H1 (cell line): ENCODE measurements around the gene RABL2B. TPM values are rescaled to one million over a fixed set of nuclear protein-coding genes. Genes with fewer than 3 reads are reported as not detected.
A peak's percentile ranks its signal among the peaks of the same experiment; 100 is the strongest.

ENCODE experiments used
- CTCF ChIA-PET: fragments of 300-600 bp; sonication (Branson Sonifier 250); formaldehyde crosslinking; loops from one replicate; lab custom pipeline; 2021; ENCODE audit not compliant: partially characterized antibody; lab: Charles Lee
- POLR2A ChIA-PET: fragments of 300-600 bp; sonication (Branson Sonifier 250); formaldehyde crosslinking; loops from one replicate; lab custom pipeline; 2021; ENCODE audit warnings: inconsistent platforms; ENCODE audit not compliant: partially characterized antibody; lab: Charles Lee
- DNase-seq, 2 experiments: peaks; one replicate each; pipeline versions ENCODE4 v3.0.0 to v3.0.0-alpha.2; 2010 to 2022; ENCODE audit warnings: low spot score in 2 of 2, low read depth in 1 of 2, mixed read lengths in 1 of 2
- FAIRE-seq: peaks from 2 replicates; lab custom pipeline; 2011; peaks lifted over from hg19 to GRCh38; lab: Jason Lieb, UNC
- H2AFZ ChIP-seq: 2 replicates; pipeline ENCODE4 v1.8.1; 2012; ENCODE audit warnings: low read length, inconsistent platforms
- H2AK5ac ChIP-seq: 2 replicates; pipeline ENCODE4 v1.6.1; 2013; ENCODE audit warnings: low read depth, low read length
- H2BK120ac ChIP-seq: replicated peaks from 2 replicates; pipeline ENCODE3; 2013; ENCODE audit warnings: low read depth, low read length, inconsistent platforms
- H2BK12ac ChIP-seq: 2 replicates; pipeline ENCODE4 v1.6.1; 2013; ENCODE audit warnings: low read depth, low read length
- H2BK15ac ChIP-seq: 2 replicates; pipeline ENCODE4 v1.6.1; 2013; ENCODE audit warnings: low read length
- H2BK20ac ChIP-seq: 2 replicates; pipeline ENCODE4 v1.6.1; 2013; ENCODE audit warnings: low read length
- H2BK5ac ChIP-seq: 2 replicates; pipeline ENCODE4 v1.6.1; 2013; ENCODE audit warnings: low read depth, low read length
- H3K14ac ChIP-seq: 2 replicates; pipeline ENCODE4 v1.6.1; 2013; ENCODE audit warnings: inconsistent platforms; ENCODE audit not compliant: insufficient read length
- H3K18ac ChIP-seq: 2 replicates; pipeline ENCODE4 v1.6.1; 2013; ENCODE audit warnings: low read length; ENCODE audit errors: extremely low read depth
- H3K23ac ChIP-seq: 2 replicates; pipeline ENCODE4 v1.6.1; 2013; ENCODE audit warnings: inconsistent platforms; ENCODE audit not compliant: insufficient read length
- H3K23me2 ChIP-seq: 2 replicates; pipeline ENCODE4 v1.6.1; 2013; ENCODE audit warnings: low read depth, low read length
- H3K27ac ChIP-seq: 2 replicates; pipeline ENCODE4 v1.6.1; 2011; ENCODE audit warnings: low read depth, low read length, inconsistent platforms
- H3K27me3 ChIP-seq, 4 experiments: replicated peaks in 1 of 4; 1 replicate in 1 of 4; 2 replicates in 3 of 4; pipeline versions ENCODE4 v1.6.1 to v1.8.1; 2011 to 2013; ENCODE audit warnings: low read length in 3 of 4, mild to moderate bottlenecking in 3 of 4, inconsistent platforms in 2 of 4, mixed read lengths in 2 of 4, moderate library complexity in 1 of 4; ENCODE audit not compliant: control insufficient read depth in 3 of 4, insufficient read depth in 3 of 4; ENCODE audit errors: extremely low read depth in 1 of 4
- H3K36me3 ChIP-seq, 4 experiments: 2 replicates each; pipeline versions ENCODE4 v1.6.1 to v1.8.1; 2011 to 2013; ENCODE audit warnings: mild to moderate bottlenecking in 4 of 4, low read length in 3 of 4, moderate library complexity in 2 of 4, control low read depth in 1 of 4, inconsistent platforms in 1 of 4; ENCODE audit not compliant: insufficient read depth in 4 of 4, control insufficient read depth in 2 of 4
- H3K4ac ChIP-seq: replicated peaks from 2 replicates; pipeline ENCODE3; 2013; ENCODE audit warnings: low read length, low read depth, mixed read lengths, inconsistent platforms; ENCODE audit not compliant: insufficient read length
- H3K4me1 ChIP-seq, 4 experiments: replicated peaks in 1 of 4; 1 replicate in 1 of 4; 2 replicates in 3 of 4; pipeline versions ENCODE4 v1.6.1 to v1.8.1; 2011 to 2013; ENCODE audit warnings: low read length in 3 of 4, inconsistent platforms in 2 of 4, mixed read lengths in 1 of 4; ENCODE audit not compliant: insufficient read depth in 4 of 4, control insufficient read depth in 3 of 4
- H3K4me2 ChIP-seq, 2 experiments: 2 replicates each; pipeline versions ENCODE4 v1.6.1 to v1.8.1; 2011 to 2013; ENCODE audit warnings: low read depth in 2 of 2, low read length in 2 of 2, control low read depth in 1 of 2, inconsistent platforms in 1 of 2, mild to moderate bottlenecking in 1 of 2; ENCODE audit not compliant: insufficient read depth in 1 of 2
- H3K4me3 ChIP-seq, 4 experiments: fragments of 200-600, 300-600 bp in 1 of 4; sonication (generic), shearing (Covaris generic), sonication (Bioruptor Twin) in 1 of 4; 2 replicates each; pipeline versions ENCODE4 v1.5.1 to v1.8.1; 2011 to 2016; ENCODE audit warnings: low read length in 4 of 4, low read depth in 3 of 4, control low read depth in 2 of 4, inconsistent platforms in 2 of 4, mild to moderate bottlenecking in 2 of 4, mixed read lengths in 1 of 4, moderate library complexity in 1 of 4; ENCODE audit not compliant: insufficient read depth in 2 of 4; ENCODE audit errors: extremely low read depth in 1 of 4
- H3K56ac ChIP-seq: replicated peaks from 2 replicates; pipeline ENCODE3; 2013; ENCODE audit warnings: low read depth, mild to moderate bottlenecking, mixed read lengths, low read length, inconsistent platforms; ENCODE audit not compliant: insufficient read length
- H3K79me1 ChIP-seq: 2 replicates; pipeline ENCODE4 v1.6.1; 2013; ENCODE audit warnings: low read depth, low read length, control low read depth
- H3K79me2 ChIP-seq, 2 experiments: 2 replicates each; pipeline versions ENCODE4 v1.6.1 to v1.8.1; 2012 to 2013; ENCODE audit warnings: low read length in 2 of 2, mild to moderate bottlenecking in 2 of 2, inconsistent platforms in 1 of 2; ENCODE audit not compliant: insufficient read depth in 2 of 2, control insufficient read depth in 1 of 2
- H3K9ac ChIP-seq, 4 experiments: replicated peaks in 1 of 4; 1 replicate in 1 of 4; 2 replicates in 3 of 4; pipeline versions ENCODE4 v1.6.1 to v1.8.1; 2011 to 2013; ENCODE audit warnings: low read depth in 3 of 4, low read length in 3 of 4, control low read depth in 2 of 4, mild to moderate bottlenecking in 2 of 4, moderate library complexity in 2 of 4, inconsistent platforms in 1 of 4; ENCODE audit errors: extremely low read depth in 1 of 4
- H3K9me3 ChIP-seq, 2 experiments: 2 replicates each; pipeline versions ENCODE4 v1.6.1 to v1.8.1; 2012 to 2013; ENCODE audit warnings: mild to moderate bottlenecking in 2 of 2, moderate library complexity in 2 of 2, control low read depth in 1 of 2, inconsistent platforms in 1 of 2, low read depth in 1 of 2, low read length in 1 of 2, mixed read lengths in 1 of 2; ENCODE audit not compliant: insufficient read depth in 2 of 2
- H4K20me1 ChIP-seq, 2 experiments: replicated peaks in 1 of 2; 2 replicates each; pipeline versions ENCODE3 to v1.8.1; 2011 to 2013; ENCODE audit warnings: inconsistent platforms in 2 of 2, low read length in 2 of 2, mild to moderate bottlenecking in 1 of 2; ENCODE audit not compliant: insufficient read depth in 2 of 2, control insufficient read depth in 1 of 2
- H4K5ac ChIP-seq: 2 replicates; pipeline ENCODE4 v1.6.1; 2013; ENCODE audit warnings: low read length, low read depth, mixed read lengths, inconsistent platforms; ENCODE audit not compliant: insufficient read length
- H4K8ac ChIP-seq: 2 replicates; pipeline ENCODE4 v1.8.0; 2013; ENCODE audit warnings: mild to moderate bottlenecking, moderate library complexity, low read length, inconsistent platforms; ENCODE audit not compliant: insufficient read depth; ENCODE audit errors: extremely low read depth
- H4K91ac ChIP-seq: replicated peaks from 2 replicates; pipeline ENCODE3; 2013; ENCODE audit warnings: low read length, mixed read lengths, inconsistent platforms; ENCODE audit not compliant: insufficient read length
- CBX5 ChIP-seq: fragments of 300-800, 300-1000 bp; sonication (generic); IDR thresholded peaks from 2 replicates; pipeline ENCODE4 v1.7.1; 2016; ENCODE audit warnings: antibody characterized with exemption, low read length, low read depth
- CHD1 ChIP-seq: IDR thresholded peaks from 2 replicates; pipeline ENCODE4 v1.6.1; 2012; ENCODE audit warnings: low read depth, low read length, improper control_type of control experiment
- CHD2 ChIP-seq: IDR thresholded peaks from 2 replicates; pipeline ENCODE4 v1.6.1; 2012; ENCODE audit warnings: low read length, improper control_type of control experiment
- EP300 ChIP-seq, 2 experiments: IDR thresholded peaks; 1 replicate in 1 of 2; 2 replicates in 1 of 2; pipeline ENCODE4 v1.6.1; 2011 to 2012; ENCODE audit warnings: low read depth in 2 of 2, low read length in 2 of 2, mild to moderate bottlenecking in 2 of 2, borderline replicate concordance in 1 of 2, inconsistent platforms in 1 of 2, moderate library complexity in 1 of 2
- GABPA ChIP-seq: IDR thresholded peaks from 2 replicates; pipeline ENCODE4 v1.6.1; 2011; ENCODE audit warnings: mild to moderate bottlenecking, low read length, moderate library complexity, borderline replicate concordance; ENCODE audit not compliant: insufficient read depth
- JUND ChIP-seq: IDR thresholded peaks from 2 replicates; pipeline ENCODE4 v1.6.1; 2011; ENCODE audit warnings: mild to moderate bottlenecking, improper control_type of control experiment, low read length
- KDM5A ChIP-seq: fragments of 200-600 bp; IDR thresholded peaks from 2 replicates; pipeline ENCODE4 v1.7.1; 2012; ENCODE audit warnings: mild to moderate bottlenecking, low read length, inconsistent platforms, mixed read lengths
- WGBS, 2 experiments: shearing (Covaris generic) in 1 of 2; methylation state at CpG; one replicate each; pipeline versions ENCODE4 v1.1.6 to v1.1.7; 2013 to 2015; ENCODE audit warnings: low lambda C conversion rate in 2 of 2, mixed read lengths in 2 of 2, inconsistent platforms in 1 of 2, low coverage in 1 of 2, missing lambda C conversion rate in 1 of 2; ENCODE audit not compliant: insufficient replicate concordance in 2 of 2, insufficient coverage in 1 of 2, insufficient read length in 1 of 2; ENCODE audit errors: extremely low coverage in 1 of 2, missing lambda C conversion rate in 1 of 2; 5-methylcytosine and 5-hydroxymethylcytosine counted together
- polyA plus RNA-seq, 7 experiments: library from polyadenylated mRNA; depleted of rRNA in 3 of 7; stranded (reverse) in 5 of 7; unstranded in 2 of 7; fragments of >200 nt in 5 of 7; fragments of 200-250 nt in 2 of 7; gene quantifications; 1 replicate in 5 of 7; 2 replicates in 1 of 7; 4 replicates in 1 of 7; pipeline versions ENCODE4 v1.2.1 to v1.2.3, GENCODE V29; 2011 to 2013; ENCODE audit warnings: missing spikeins in 2 of 7, mixed read lengths in 2 of 7
- total RNA-seq: library from RNA; stranded (reverse); fragmentation: NEBNext Ultra II Directional; extraction: Animal tissue kit (Norgen Biotek cat#: 25700); gene quantifications from 2 replicates; pipeline ENCODE4 v1.2.1, GENCODE V29; 2021
- TF ChIP-seq, protein P1 (sequence below), 3 experiments: IDR thresholded peaks; 1 replicate in 2 of 3; 2 replicates in 1 of 3; pipeline versions ENCODE4 v1.5.1 to v1.6.1; 2011; ENCODE audit warnings: low read length in 3 of 3, mild to moderate bottlenecking in 3 of 3, inconsistent platforms in 2 of 3, low read depth in 1 of 3, moderate library complexity in 1 of 3; ENCODE audit not compliant: insufficient read depth in 1 of 3; ENCODE audit errors: control extremely low read depth in 1 of 3
- TF ChIP-seq, protein P2 (sequence below): IDR thresholded peaks from 2 replicates; pipeline ENCODE4 v1.6.1; 2012; ENCODE audit warnings: inconsistent platforms

RABL2B gene
- total and polyA plus RNA-seq, 2 of the 8 experiments (the other 6 are each of a cell fraction or from before 2014, with no cell fraction given) = 16.2 to 26.5 TPM

DNA sequence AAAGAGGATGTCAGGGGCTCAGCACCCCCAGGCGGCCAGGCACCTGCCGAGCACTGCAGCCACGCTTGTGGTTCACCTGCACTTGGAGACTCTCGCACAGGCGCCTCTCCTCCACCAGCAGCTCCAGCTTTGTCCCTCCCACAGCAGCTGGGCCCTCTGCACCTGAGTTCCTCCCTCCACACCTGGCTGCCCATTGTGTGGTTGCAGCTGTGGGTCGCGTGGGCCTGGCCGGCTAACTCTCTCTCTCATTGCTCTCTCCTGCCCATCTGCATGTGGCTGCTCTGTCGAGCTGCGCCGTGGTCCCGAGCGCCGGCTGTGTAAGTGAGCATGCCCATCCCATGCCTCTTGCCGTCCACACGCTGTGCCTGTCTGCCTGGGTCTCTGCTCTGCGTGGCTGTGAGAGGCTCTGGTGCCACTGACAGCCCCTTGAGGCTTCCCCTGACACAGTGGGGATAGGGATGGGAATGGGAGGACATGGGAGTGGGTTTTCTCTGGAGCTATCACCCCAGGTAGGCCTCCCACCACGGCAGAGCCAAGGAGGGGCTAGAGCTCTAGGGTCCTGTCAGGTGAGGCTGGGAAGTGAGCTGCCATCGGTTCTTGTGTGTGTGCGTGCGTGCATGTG lies 53.9 kb downstream of the RABL2B start:
- CTCF ChIA-PET = interaction anchor here (3.7 kb wide), 1 partner anchor 8 kb away, joined by 24 read pairs; no protein-coding TSS in a partner anchor
- TF ChIP-seq KDM5A = no peak
- TF ChIP-seq CHD2 = no peak
- no peak for TF ChIP-seq JUND
- TF ChIP-seq CHD1 = no peak
- no peak for TF ChIP-seq CBX5
- TF ChIP-seq, protein P1, sequence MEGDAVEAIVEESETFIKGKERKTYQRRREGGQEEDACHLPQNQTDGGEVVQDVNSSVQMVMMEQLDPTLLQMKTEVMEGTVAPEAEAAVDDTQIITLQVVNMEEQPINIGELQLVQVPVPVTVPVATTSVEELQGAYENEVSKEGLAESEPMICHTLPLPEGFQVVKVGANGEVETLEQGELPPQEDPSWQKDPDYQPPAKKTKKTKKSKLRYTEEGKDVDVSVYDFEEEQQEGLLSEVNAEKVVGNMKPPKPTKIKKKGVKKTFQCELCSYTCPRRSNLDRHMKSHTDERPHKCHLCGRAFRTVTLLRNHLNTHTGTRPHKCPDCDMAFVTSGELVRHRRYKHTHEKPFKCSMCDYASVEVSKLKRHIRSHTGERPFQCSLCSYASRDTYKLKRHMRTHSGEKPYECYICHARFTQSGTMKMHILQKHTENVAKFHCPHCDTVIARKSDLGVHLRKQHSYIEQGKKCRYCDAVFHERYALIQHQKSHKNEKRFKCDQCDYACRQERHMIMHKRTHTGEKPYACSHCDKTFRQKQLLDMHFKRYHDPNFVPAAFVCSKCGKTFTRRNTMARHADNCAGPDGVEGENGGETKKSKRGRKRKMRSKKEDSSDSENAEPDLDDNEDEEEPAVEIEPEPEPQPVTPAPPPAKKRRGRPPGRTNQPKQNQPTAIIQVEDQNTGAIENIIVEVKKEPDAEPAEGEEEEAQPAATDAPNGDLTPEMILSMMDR (IDR thresholded peaks at IDR 0.05; ENCODE audit: control extremely low read depth in 1 of 3, insufficient read depth in 1 of 3, low read depth in 1 of 3, low read length in 3 of 3) = no peak
- TF ChIP-seq EP300 (IDR thresholded peaks at IDR 0.05; ENCODE audit: borderline replicate concordance in 1 of 2, low read depth in 2 of 2, low read length in 2 of 2) = no peak
- no peak for TF ChIP-seq GABPA
- TF ChIP-seq, protein P2, sequence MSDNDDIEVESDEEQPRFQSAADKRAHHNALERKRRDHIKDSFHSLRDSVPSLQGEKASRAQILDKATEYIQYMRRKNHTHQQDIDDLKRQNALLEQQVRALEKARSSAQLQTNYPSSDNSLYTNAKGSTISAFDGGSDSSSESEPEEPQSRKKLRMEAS = no peak

More for the DNA sequence above, 53.9 kb downstream of the RABL2B start:
- Histone ChIP-seq H3K27me3 (peaks cover 21 to 54% (median 43%) of the 10 kb centered on the region in 4 experiments), H2AK5ac (peak overlapping the region; percentile 96; the same call in 1 of the 2 replicates), H3K9me3 (no peaks in the 10 kb centered on the region), H2BK5ac (0 out of 2 replicates have a peak overlapping the region, but pooled peaks have one; percentile 35), H4K8ac (peak overlapping the region; percentile 41; the same call in 1 of the 2 replicates), H4K20me1 (peaks cover 8 to 25% of the 10 kb centered on the region in 2 experiments), H3K18ac (no peak overlapping the region), H3K4me3 (no peak overlapping the region), H2BK15ac (peak overlapping the region; percentile 53; the same call in 1 of the 2 replicates), H2AFZ (no peak overlapping the region), H4K5ac (no peak overlapping the region), H3K56ac (no peak overlapping the region), H3K79me1 (no peaks in the 10 kb centered on the region), H3K4me1 (peaks cover 0 to 5% (median 0%) of the 10 kb centered on the region in 4 experiments; a peak in 3 of 7 replicates), H3K27ac (no peak overlapping the region), H3K4ac (no peak overlapping the region), H3K14ac (no peak overlapping the region), H2BK12ac (peak overlapping the region; percentile 80; the same call in 1 of the 2 replicates), H3K79me2 (no peaks in the 10 kb centered on the region), H2BK120ac (no peak overlapping the region), H2BK20ac (no peak overlapping the region), H3K23ac (no peak overlapping the region), H3K4me2 (no peak overlapping the region; a peak in 1 of 4 replicates), H3K23me2 (no peaks in the 10 kb centered on the region; the same call in none of the 2 replicates), H4K91ac (peak overlapping the region; percentile 26), H3K9ac (no peak overlapping the region; a peak in 1 of 7 replicates), H3K36me3 (peaks cover 0 to 3% (median 1%) of the 10 kb centered on the region in 4 experiments; a peak in 1 of 8 replicates)
- no peak for FAIRE-seq
- no peak for DNase-seq
- POLR2A ChIA-PET = interaction anchor here (1.1 kb wide), 1 partner anchor 9 kb away, joined by 4 read pairs; no protein-coding TSS in a partner anchor
- WGBS, 2 experiments = 85% methylated on average over 16 of the region's 21 CpGs; no CpG with 5 or more reads in 1 of the 2 experiments
